ENCODE data around the gene RTN4.

The RTN4 gene

GRCh38 chr2:54964816-54965215 is 85.4 kb downstream of the RTN4 start:
- POLR2A ChIA-PET: no interaction called here
- TF ChIP-seq CTCF (IDR thresholded peaks at IDR 0.05; ENCODE audit: control extremely low read depth, extremely low read depth, low read depth, missing control alignments): no peak
- DNase-seq (ENCODE audit: extremely low spot score): no peak
- CTCF ChIA-PET: interaction anchor here (0.8 to 2.2 kb wide), 3 partner anchors 8 to 19 kb away, joined by 3 to 7 read pairs (median 5); no protein-coding TSS in a partner anchor

- CTCF ChIA-PET: interaction anchor here (0.9 to 2.2 kb wide), 3 partner anchors 8 to 23 kb away, joined by 3 to 7 read pairs (median 4); no protein-coding TSS in a partner anchor
- DNase-seq (ENCODE audit: extremely low spot score): no peak
- POLR2A ChIA-PET: no interaction called here
- no peak for TF ChIP-seq CTCF (IDR thresholded peaks at IDR 0.05; ENCODE audit: control extremely low read depth, extremely low read depth, low read depth, missing control alignments)
These were observed 86.0 kb downstream of the RTN4 start for GRCh38 chr2:54964271-54964670.

- no peak for TF ChIP-seq CTCF (IDR thresholded peaks at IDR 0.05; ENCODE audit: control extremely low read depth, extremely low read depth, low read depth, missing control alignments)
- ChIA-PET POLR2A (no interaction called here), CTCF (interaction anchor here (0.9 to 1.6 kb wide), 3 partner anchors 9 to 51 kb away, joined by 3 to 4 read pairs (median 3); no protein-coding TSS in a partner anchor)
- DNase-seq (ENCODE audit: extremely low spot score): no peak
These were observed 86.8 kb downstream of the RTN4 start for GRCh38 chr2:54963476-54963875.

GRCh38 chr2:54962935-54963440 is 87.3 kb downstream of the RTN4 start:
- ChIA-PET CTCF (interaction anchor here (0.9 to 1.6 kb wide), 2 partner anchors 10 to 51 kb away, joined by 3 to 4 read pairs; no protein-coding TSS in a partner anchor), POLR2A (no interaction called here)
- DNase-seq (ENCODE audit: extremely low spot score): no peak
- TF ChIP-seq CTCF (IDR thresholded peaks at IDR 0.05; ENCODE audit: control extremely low read depth, extremely low read depth, low read depth, missing control alignments): no peak

- ChIA-PET POLR2A (no interaction called here), CTCF (interaction anchor here (1.6 kb wide), 1 partner anchor 10 kb away, joined by 4 read pairs; no protein-coding TSS in a partner anchor)
- no peak for DNase-seq (ENCODE audit: extremely low spot score)
- TF ChIP-seq CTCF (IDR thresholded peaks at IDR 0.05; ENCODE audit: control extremely low read depth, extremely low read depth, low read depth, missing control alignments): no peak
These were observed 87.7 kb downstream of the RTN4 start for GRCh38 chr2:54962511-54962910.

- no peak for TF ChIP-seq CTCF (IDR thresholded peaks at IDR 0.05; ENCODE audit: control extremely low read depth, extremely low read depth, low read depth, missing control alignments)
- no peak for DNase-seq (ENCODE audit: extremely low spot score)
- ChIA-PET CTCF (interaction anchor here (0.7 to 2.7 kb wide), 5 partner anchors 9 to 60 kb away, joined by 3 to 10 read pairs (median 3); no protein-coding TSS in a partner anchor), POLR2A (no interaction called here)
These were observed 90.1 kb downstream of the RTN4 start for GRCh38 chr2:54960164-54960563.
